ENCODE data around the gene KCNH5. TPM values are rescaled to one million over a fixed set of nuclear protein-coding genes. Genes with fewer than 3 reads are reported as not detected.
"Not testable (repeated sequence)": the region's sequence is repeated elsewhere in the genome, so short reads cannot be mapped to it uniquely, and the experiment has no call there.

Gene KCNH5
- polyA plus RNA-seq, 2 of the 4 experiments (the other 2 are of a cell fraction): 0.01 TPM; not detected in 1

DNA sequence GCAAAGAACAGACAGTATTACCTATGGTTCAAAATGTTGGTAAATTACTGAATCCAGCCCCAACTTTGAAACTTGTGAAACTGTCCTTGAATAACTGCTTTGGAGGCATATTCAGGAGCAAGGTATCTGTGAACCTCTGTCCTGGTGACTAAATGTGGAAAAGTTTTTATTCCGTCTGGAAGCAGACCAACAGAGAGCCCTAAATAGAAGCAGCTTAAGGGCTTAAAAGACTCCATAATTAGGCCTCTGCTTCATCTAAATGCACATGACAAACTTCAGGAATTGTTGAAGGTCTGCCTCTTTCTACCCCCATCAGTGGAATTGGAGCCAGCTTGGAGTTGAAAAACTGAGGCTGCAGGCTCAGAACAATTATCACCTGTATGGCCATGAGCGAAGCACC is 276.5 kb downstream of the KCNH5 start:
- no peak for TF ChIP-seq MAFK (IDR thresholded peaks at IDR 0.05; ENCODE audit: partially characterized antibody)
- TF ChIP-seq SMC3 (IDR thresholded peaks at IDR 0.05): no peak
- TF ChIP-seq TFCP2L1 (CRISPR knock-in tag; IDR thresholded peaks at IDR 0.05): no peak
- no peak for TF ChIP-seq HEYL (CRISPR knock-in tag; IDR thresholded peaks at IDR 0.05)
- no peak for TF ChIP-seq EP300 (IDR thresholded peaks at IDR 0.05)
- no peaks in the 10 kb centered on the region for H3K4me1 ChIP-seq
- ChIA-PET POLR2A (no interaction called here), CTCF (no interaction called here)
- WGBS (ENCODE audit: missing lambda C conversion rate): 62% methylated on average over 2 of the region's 2 CpGs
- H3K4me2 ChIP-seq: no peak overlapping the region
- H3K9me3 ChIP-seq: no peaks in the 10 kb centered on the region
- DNase-seq (ENCODE audit: low read depth in 1 of 2, low spot score in 1 of 2) (no peak), ATAC-seq (no peak), FAIRE-seq (no peak)
- no peak overlapping the region for H3K27ac ChIP-seq
- H3K4me3 ChIP-seq: no peak overlapping the region

DNA sequence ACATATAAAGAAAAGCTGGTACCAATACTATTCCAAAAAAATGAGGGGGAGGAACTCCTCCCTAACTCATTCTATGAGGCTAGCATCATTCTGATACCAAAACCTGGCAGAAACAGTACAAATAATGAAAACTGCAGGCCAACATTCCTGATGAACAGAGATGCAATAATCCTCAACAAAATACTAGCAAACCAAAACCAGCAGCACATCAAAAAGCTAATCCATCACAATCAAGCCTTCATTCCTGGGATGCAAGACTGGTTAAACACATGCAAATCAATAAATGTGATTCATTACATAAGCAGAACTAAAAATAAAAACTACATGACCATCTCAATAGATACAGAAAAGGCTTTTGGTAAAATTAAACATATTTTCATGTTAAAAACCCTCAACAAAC is 281.3 kb downstream of the KCNH5 start:
- POLR2A ChIA-PET: no interaction called here
- DNase-seq (ENCODE audit: low read depth in 1 of 2, low spot score in 1 of 2) (no peak), FAIRE-seq (no peak), ATAC-seq (no peak)
- no peak overlapping the region for H3K4me2 ChIP-seq
- no peaks in the 10 kb centered on the region for H3K4me1 ChIP-seq
- TF ChIP-seq FOSL2 (IDR thresholded peaks at IDR 0.05): no peak
- TF ChIP-seq FOSL2 (CRISPR knock-in tag; IDR thresholded peaks at IDR 0.05): no peak
- no peak for TF ChIP-seq CBX2 (IDR thresholded peaks at IDR 0.05; ENCODE audit: borderline replicate concordance, low read depth)
- TF ChIP-seq FOSB (CRISPR knock-in tag; IDR thresholded peaks at IDR 0.05): no peak
- no peak for TF ChIP-seq JUNB (IDR thresholded peaks at IDR 0.05)
- TF ChIP-seq KDM5A (IDR thresholded peaks at IDR 0.05): no peak
- no peak for TF ChIP-seq RAD21 (conservative IDR thresholded peaks at IDR 0.05 in 1 of 2, IDR thresholded peaks at IDR 0.05 in 1 of 2)
- TF ChIP-seq ZC3H11A (IDR thresholded peaks at IDR 0.05): no peak
- no peak for TF ChIP-seq CHD4 (IDR thresholded peaks at IDR 0.05; ENCODE audit: borderline replicate concordance)
- TF ChIP-seq, protein P1, sequence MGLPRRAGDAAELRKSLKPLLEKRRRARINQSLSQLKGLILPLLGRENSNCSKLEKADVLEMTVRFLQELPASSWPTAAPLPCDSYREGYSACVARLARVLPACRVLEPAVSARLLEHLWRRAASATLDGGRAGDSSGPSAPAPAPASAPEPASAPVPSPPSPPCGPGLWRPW (IDR thresholded peaks at IDR 0.05): no peak
- H3K27ac ChIP-seq: no peak overlapping the region
- no peak overlapping the region for H3K4me3 ChIP-seq
- CTCF ChIA-PET: interaction anchor here (0.6 kb wide), 1 partner anchor 624 kb away, joined by 3 read pairs; no protein-coding TSS in a partner anchor
- no peaks in the 10 kb centered on the region for H3K9me3 ChIP-seq

DNA sequence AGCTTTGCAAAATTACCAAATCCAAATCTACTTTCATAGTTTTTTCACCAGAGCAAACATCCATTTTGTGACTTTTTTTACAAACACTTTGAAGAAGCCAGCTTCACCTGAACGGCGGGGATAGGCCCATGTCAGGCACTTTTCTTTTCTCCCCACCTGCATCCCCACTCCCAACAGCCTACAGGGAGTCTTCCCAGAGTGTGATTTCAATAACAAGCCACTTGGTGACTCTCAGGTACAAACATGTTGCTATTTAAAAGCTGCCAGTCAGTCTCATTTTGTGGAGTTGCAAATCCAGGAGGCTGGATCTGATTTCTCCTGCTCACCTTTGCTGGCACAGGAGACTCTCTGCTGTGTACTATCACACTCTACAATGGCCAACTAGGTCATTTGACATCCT is 285.5 kb downstream of the KCNH5 start:
- Histone ChIP-seq H3K4me2 (no peak overlapping the region), H3K27ac (no peak overlapping the region), H3K9me3 (peaks cover 7% of the 10 kb centered on the region; the same call in 1 of the 3 replicates), H3K4me3 (no peak overlapping the region), H3K4me1 (no peaks in the 10 kb centered on the region)
- FAIRE-seq (no peak), DNase-seq (ENCODE audit: low read depth in 1 of 2, low spot score in 1 of 2) (no peak), ATAC-seq (no peak)
- CTCF ChIA-PET: interaction anchor here (1.2 to 2.0 kb wide), 3 partner anchors 13 to 25 kb away, joined by 3 to 4 read pairs (median 4); no protein-coding TSS in a partner anchor
- POLR2A ChIA-PET: no interaction called here
- 53% methylated on average over 2 of the region's 2 CpGs for WGBS (ENCODE audit: missing lambda C conversion rate)
- TF ChIP-seq ZNF302 (CRISPR knock-in tag; IDR thresholded peaks at IDR 0.05) (no peak), POLR2A (IDR thresholded peaks at IDR 0.05; ENCODE audit: low read length) (no peak), SMC3 (IDR thresholded peaks at IDR 0.05) (no peak), HOXB5 (CRISPR knock-in tag; IDR thresholded peaks at IDR 0.05) (no peak), BHLHE40 (IDR thresholded peaks at IDR 0.05; ENCODE audit: low read depth, low read length) (no peak), ESRRA (IDR thresholded peaks at IDR 0.05; ENCODE audit: borderline replicate concordance, low read length) (no peak), NPAS2 (CRISPR knock-in tag; IDR thresholded peaks at IDR 0.05; ENCODE audit: borderline replicate concordance) (no peak), JUN (IDR thresholded peaks at IDR 0.05) (no peak), CHD4 (IDR thresholded peaks at IDR 0.05; ENCODE audit: borderline replicate concordance) (no peak), FOXS1 (CRISPR knock-in tag; IDR thresholded peaks at IDR 0.05) (no peak)
- TF ChIP-seq, protein P2, sequence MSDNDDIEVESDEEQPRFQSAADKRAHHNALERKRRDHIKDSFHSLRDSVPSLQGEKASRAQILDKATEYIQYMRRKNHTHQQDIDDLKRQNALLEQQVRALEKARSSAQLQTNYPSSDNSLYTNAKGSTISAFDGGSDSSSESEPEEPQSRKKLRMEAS (IDR thresholded peaks at IDR 0.05): no peak
- TF ChIP-seq, protein P1 (IDR thresholded peaks at IDR 0.05): no peak
- TF ChIP-seq, protein P3, sequence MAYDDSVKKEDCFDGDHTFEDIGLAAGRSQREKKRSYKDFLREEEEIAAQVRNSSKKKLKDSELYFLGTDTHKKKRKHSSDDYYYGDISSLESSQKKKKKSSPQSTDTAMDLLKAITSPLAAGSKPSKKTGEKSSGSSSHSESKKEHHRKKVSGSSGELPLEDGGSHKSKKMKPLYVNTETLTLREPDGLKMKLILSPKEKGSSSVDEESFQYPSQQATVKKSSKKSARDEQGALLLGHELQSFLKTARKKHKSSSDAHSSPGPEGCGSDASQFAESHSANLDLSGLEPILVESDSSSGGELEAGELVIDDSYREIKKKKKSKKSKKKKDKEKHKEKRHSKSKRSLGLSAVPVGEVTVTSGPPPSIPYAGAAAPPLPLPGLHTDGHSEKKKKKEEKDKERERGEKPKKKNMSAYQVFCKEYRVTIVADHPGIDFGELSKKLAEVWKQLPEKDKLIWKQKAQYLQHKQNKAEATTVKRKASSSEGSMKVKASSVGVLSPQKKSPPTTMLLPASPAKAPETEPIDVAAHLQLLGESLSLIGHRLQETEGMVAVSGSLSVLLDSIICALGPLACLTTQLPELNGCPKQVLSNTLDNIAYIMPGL (CRISPR knock-in tag; IDR thresholded peaks at IDR 0.05; ENCODE audit: borderline replicate concordance): no peak
- TF ChIP-seq, protein P4, sequence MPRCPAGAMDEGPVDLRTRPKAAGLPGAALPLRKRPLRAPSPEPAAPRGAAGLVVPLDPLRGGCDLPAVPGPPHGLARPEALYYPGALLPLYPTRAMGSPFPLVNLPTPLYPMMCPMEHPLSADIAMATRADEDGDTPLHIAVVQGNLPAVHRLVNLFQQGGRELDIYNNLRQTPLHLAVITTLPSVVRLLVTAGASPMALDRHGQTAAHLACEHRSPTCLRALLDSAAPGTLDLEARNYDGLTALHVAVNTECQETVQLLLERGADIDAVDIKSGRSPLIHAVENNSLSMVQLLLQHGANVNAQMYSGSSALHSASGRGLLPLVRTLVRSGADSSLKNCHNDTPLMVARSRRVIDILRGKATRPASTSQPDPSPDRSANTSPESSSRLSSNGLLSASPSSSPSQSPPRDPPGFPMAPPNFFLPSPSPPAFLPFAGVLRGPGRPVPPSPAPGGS (IDR thresholded peaks at IDR 0.05): no peak

DNA sequence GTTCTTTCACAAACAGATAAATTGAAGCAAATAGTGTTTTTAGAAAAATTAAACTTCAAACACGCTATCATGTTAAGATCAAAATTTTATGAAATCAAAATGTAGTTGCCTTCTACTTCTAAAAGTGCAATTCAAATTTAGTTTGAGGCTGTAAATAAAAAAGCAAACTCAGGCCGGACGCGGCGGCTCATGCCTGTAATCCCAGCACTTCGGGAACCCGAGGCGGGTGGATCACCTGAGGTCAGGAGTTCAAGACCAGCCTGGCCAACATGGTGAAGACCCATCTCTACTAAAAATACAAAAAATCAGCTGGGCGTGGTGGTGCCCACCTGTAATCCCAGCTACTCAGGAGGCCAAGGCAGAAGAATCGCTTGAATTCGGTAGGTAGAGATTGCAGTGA is 298.4 kb downstream of the KCNH5 start:
- H3K4me1 ChIP-seq; POLR2A ChIA-PET; FAIRE-seq; DNase-seq (ENCODE audit: low read depth in 1 of 2, low spot score in 1 of 2); H3K27ac ChIP-seq; H3K4me3 ChIP-seq; H3K4me2 ChIP-seq; H3K9me3 ChIP-seq; ATAC-seq: not testable (repeated sequence)
- CTCF ChIA-PET: interaction anchor here (1.0 to 1.6 kb wide), 2 partner anchors 12 to 20 kb away, joined by 3 to 4 read pairs; no protein-coding TSS in a partner anchor
- 79% methylated on average over 11 of the region's 11 CpGs for WGBS (ENCODE audit: missing lambda C conversion rate)

All from A549 (cell line).